ENCODE measurements around the gene GRIN1.

The GRIN1 gene

DNA sequence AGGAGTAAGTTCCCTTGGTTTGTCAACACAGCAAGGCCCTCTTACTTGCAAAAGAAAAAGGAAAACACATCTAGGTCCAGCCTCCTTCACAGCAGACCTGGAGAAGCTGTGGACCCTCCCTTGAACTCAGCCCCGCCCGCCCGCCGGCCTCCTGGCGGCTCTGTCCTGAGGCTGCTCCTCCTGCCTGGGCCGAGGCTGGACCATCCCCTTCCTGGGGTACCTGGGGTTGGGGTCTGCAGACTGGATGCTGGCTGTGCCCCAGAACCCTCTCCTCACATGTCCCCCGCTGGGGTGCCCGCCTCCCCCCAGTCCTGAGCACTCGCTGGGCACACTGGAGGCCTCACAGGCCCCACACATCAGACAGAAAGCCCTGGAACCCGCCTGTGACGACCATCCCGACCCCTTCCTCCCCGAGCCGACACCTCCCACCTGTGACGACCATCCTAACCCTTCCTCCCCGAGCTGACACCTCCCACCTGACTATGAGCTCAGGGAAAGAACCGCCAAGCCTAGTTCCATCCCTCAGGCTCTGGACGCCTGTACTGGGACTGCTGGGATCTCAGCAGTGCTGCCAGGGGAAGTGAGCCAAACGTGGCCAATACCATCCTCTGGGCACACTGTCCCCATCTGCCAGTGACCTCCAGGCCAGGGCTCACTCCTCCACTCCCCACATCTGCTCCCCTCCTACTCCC, 40.1 kb downstream of the GRIN1 start:
- TF ChIP-seq, protein P1, sequence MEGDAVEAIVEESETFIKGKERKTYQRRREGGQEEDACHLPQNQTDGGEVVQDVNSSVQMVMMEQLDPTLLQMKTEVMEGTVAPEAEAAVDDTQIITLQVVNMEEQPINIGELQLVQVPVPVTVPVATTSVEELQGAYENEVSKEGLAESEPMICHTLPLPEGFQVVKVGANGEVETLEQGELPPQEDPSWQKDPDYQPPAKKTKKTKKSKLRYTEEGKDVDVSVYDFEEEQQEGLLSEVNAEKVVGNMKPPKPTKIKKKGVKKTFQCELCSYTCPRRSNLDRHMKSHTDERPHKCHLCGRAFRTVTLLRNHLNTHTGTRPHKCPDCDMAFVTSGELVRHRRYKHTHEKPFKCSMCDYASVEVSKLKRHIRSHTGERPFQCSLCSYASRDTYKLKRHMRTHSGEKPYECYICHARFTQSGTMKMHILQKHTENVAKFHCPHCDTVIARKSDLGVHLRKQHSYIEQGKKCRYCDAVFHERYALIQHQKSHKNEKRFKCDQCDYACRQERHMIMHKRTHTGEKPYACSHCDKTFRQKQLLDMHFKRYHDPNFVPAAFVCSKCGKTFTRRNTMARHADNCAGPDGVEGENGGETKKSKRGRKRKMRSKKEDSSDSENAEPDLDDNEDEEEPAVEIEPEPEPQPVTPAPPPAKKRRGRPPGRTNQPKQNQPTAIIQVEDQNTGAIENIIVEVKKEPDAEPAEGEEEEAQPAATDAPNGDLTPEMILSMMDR (IDR thresholded peaks at IDR 0.05): no peak

DNA sequence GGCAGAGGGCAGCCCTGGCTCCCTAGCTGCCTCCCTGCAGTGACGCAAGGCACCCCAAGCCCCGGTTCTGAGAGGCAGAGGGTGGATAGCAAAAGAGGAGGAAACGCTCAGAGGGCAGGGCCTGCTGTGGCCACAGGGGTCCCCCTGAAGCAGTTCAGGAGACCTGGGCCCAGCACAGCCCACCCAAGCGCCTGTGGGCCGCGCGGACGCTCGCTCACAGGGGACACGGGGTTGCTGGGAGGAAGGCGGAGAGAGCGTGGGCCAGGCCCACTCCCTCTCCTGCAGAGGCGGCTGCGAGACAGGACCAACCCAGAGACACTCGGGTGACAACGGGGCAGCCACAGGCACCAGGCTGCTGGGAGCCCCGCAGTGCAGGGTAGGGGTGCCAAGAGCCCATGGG, 40.8 kb downstream of the GRIN1 start:
- TF ChIP-seq, protein P1 (IDR thresholded peaks at IDR 0.05): no peak

DNA sequence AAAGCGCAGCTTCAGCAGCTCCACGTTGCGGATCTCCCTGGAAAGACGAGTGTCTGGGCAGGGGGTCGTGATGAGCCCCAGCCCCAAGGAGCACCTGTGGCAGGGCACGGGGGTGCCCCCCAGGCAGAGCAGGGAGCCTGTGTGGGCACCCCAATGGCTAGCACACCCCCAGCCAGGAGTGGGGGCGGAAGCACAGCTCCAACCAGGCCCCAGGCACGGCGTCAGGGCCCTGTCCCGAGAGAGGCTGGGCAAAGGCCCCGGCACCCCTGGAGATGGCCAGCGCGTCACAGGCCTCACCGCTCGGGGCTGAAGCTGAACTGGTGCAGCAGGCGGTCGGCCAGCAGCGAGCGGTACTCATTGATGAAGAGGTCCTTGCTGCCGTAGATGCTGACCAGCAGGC, 41.5 kb downstream of the GRIN1 start:
- TF ChIP-seq, protein P1 (IDR thresholded peaks at IDR 0.05): no peak

DNA sequence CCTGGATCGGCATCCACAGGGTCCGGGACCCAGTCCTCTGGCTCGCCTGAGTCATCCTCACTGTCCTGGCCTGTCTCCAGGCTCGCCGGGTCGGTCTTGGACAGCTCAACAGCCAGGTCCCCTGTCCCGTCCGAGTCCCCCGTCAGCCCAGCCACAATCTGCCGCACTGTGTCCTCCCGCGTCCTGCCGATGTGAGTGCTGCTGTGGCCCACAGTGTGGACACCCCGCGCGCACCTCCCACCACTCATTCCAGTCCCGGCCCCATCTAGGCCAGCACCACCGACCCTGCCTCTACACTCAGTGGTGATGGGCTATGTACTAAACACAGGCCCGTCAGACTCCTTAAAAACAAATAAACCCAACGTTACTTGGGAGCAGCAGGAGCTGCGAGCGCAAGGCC, 42.7 kb downstream of the GRIN1 start:
- TF ChIP-seq, protein P1 (IDR thresholded peaks at IDR 0.05): no peak

DNA sequence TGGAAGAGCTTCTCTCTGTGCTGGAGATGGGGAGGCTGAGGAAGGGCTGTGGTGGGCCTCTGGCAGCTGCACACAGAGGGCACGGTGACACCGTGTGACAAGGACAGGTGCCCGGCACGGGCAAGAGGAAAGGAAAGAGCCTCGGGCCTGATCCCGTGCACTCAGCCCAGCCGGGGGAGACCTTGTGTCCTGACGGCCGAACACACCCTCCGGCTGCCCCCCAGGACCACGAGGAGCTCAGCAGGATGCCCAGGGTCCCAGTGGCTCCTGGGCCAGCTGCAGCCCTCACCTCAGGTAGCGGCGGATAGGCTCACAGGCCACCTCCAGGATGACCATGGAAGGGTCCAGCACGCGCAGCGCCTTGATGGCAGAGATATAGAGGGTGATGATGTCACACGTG, 43.9 kb downstream of the GRIN1 start:
- TF ChIP-seq, protein P1 (IDR thresholded peaks at IDR 0.05): no peak

DNA sequence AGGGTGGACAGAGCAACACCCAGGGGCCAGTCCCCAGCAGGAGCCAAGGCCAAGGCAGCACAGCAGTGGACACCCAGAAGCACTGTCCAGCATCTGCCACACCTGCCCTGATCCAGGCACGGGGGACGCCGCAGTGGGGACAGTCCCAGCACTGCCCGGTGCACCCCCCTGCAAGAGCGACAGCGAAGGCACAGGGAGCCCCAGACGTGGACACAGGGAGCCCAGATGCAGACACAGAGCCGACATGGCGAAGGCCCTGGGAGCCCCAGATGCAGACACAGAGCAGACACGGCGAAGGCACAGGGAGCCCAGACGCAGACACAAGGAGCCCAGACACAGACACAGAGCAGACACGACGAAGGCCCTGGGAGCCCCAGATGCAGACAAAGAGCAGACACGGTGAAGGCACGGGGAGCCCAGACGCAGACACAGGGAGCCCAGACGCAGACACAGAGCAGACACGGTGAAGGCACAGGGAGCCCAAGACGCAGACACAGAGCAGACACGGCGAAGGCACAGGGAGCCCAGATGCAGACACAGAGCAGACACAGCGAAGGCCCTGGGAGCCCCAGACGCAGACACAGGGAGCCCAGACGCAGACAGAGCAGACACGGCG, 45.1 kb downstream of the GRIN1 start:
- TF ChIP-seq, protein P1 (IDR thresholded peaks at IDR 0.05): no peak

DNA sequence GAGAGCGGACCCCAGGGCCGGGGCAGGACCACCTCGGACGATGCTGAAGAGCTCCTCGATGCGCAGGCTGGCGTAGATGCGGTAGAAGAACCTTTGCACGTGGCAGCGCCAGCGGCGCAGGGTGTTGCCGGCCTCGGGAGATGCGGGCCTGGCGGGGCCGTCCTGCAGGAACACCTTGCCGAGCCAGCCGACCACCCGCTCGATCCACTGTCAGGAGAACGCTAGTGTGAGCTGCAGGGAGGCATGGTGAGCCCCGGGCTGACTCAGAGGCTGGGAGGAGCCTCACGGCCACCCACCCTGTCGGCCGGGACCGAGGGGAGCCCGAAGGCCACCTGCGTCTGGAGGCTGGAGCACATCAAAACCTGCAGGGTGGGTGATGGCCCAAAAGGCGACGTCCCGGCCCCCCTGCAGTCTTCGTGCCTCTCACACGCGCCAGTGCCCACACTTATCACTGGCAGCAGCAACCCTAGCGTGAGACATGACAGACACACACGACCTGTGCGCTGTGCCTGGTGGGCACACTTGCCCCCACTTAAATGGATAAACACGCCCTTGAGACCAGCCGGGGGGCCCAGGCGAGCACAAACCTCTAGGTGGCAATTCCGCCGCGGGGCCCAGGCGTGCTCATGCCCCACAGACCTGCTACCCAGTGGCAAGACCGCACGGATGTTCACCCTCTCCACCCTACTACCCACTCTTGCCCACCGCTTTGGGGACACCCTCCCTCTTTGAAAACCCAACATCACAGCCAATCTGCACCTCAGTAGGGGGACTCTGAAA, 46.1 kb downstream of the GRIN1 start:
- TF ChIP-seq, protein P1 (IDR thresholded peaks at IDR 0.05): no peak

Measured in LNCAP (cell line).